ENCODE data around the gene CRB1. TPM values are rescaled to one million over a fixed set of nuclear protein-coding genes. Genes with fewer than 3 reads are reported as not detected.
"Not testable (repeated sequence)": the region's sequence is repeated elsewhere in the genome, so short reads cannot be mapped to it uniquely, and the experiment has no call there.

Gene CRB1
- total RNA-seq, 1 experiment from 2014 or later, result not detected

DNA sequence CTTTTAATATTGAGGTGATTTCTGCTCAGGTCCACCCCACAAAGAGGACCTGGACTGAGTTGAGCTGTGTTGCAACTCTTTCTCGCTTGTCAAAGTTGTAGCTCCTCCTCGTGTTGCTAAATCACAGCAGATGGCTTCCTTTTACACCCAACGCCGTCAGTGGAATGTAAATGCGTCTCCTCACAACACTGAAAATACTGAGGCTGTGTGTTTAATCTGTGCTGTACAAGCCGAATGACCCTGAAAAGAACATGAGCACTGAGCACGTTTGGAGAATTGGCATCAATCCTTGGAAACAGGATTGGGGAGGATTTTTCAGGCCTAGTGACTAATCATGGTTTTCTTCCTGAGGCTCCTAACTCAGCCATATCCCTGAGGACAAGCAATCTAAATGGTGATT, 196.0 kb downstream of the CRB1 start:
- no peak overlapping the region for H3K4me3 ChIP-seq (ENCODE audit: insufficient read depth, low read depth, low read length)
- no peak for DNase-seq
- no peaks in the 10 kb centered on the region for H3K27me3 ChIP-seq (ENCODE audit: control insufficient read depth, insufficient read depth, low read length)
- no peaks in the 10 kb centered on the region for H3K36me3 ChIP-seq (replicated peaks; ENCODE audit: control insufficient read depth, insufficient read depth, low read length)

DNA sequence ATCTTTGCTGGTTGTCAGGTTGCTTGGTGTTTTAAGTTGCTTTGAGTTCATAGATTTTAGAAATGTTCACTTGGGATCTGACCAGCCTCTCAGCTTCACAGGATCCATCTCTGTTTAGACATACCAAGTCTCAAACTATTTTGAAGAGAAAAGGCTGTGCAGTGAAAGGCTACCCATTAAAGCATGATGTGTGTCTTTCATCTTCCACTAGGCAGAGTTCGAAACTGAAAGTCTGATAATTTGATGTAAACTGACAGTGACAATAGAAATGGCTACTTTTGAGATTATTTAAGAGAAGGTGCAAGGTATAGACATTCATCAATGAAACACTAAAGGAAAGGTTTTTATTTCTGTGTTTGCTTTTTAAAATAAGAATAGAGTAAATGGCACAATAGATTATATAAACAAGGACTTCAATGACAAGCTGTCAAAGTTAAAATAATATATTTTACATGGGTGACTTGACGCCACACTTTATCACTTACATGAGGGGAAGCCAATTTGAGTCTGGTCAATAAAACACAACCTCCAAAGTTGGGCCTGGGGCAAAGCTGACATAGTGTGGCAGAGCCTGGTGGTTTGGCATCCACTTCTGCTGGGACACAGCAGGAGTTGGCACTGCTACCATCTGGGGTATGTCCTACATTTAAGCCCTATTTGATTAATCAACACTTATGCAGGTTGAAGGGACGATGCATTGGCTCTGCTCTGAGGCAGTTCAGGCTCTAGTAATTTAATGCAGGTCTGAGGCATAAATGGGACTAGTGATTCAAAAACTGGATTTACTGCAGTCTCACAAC, 197.7 kb downstream of the CRB1 start:
- no peak overlapping the region for H3K4me3 ChIP-seq (ENCODE audit: insufficient read depth, low read depth, low read length)
- DNase-seq, result no peak
- no peaks in the 10 kb centered on the region for H3K36me3 ChIP-seq (replicated peaks; ENCODE audit: control insufficient read depth, insufficient read depth, low read length)
- no peaks in the 10 kb centered on the region for H3K27me3 ChIP-seq (ENCODE audit: control insufficient read depth, insufficient read depth, low read length)

DNA sequence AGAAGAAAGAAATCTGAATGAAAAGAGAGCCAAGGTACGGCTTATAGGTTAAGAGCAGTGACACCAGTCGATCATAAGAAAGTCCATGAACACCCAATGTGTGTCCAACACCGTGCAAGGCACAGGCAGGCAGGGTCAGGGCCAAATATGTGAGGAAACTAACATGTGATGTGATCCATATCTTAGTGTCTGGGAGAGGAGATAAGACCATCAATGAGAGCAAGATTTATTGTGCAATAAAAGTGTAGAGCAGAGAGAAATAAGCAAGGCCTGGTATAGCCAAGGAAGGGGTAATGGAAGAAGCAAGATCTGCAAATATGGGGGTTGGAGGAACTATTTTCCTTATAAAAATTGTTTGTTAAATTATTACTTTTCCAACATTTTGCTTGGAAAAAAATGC, 198.8 kb downstream of the CRB1 start:
- DNase-seq, result no peak
- no peak overlapping the region for H3K4me3 ChIP-seq (ENCODE audit: insufficient read depth, low read depth, low read length)
- no peaks in the 10 kb centered on the region for H3K27me3 ChIP-seq (ENCODE audit: control insufficient read depth, insufficient read depth, low read length)
- H3K36me3 ChIP-seq (replicated peaks; ENCODE audit: control insufficient read depth, insufficient read depth, low read length), result no peaks in the 10 kb centered on the region

DNA sequence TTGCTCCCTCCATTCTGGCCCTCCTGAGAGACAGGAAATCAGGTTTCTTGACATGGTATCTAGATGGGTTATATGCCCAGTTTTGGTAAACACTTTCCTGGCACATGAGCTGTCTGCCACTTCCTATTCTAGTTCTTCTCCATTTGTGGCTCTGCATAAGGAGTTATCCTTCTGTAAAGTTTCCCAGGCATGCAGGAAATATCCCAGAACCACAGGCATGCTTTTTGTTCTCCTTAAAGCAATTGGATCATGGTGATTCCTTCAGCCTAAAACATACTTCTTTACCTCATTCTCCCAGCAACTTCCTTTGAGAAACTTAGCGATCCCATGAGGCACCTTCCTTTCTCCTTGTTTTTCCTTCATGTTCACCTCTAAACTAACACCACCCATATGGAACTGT, 199.8 kb downstream of the CRB1 start:
- Histone ChIP-seq H3K4me3 (ENCODE audit: insufficient read depth, low read depth, low read length) (no peak overlapping the region), H3K27me3 (ENCODE audit: control insufficient read depth, insufficient read depth, low read length) (no peaks in the 10 kb centered on the region), H3K36me3 (replicated peaks; ENCODE audit: control insufficient read depth, insufficient read depth, low read length) (no peaks in the 10 kb centered on the region)
- no peak for DNase-seq

DNA sequence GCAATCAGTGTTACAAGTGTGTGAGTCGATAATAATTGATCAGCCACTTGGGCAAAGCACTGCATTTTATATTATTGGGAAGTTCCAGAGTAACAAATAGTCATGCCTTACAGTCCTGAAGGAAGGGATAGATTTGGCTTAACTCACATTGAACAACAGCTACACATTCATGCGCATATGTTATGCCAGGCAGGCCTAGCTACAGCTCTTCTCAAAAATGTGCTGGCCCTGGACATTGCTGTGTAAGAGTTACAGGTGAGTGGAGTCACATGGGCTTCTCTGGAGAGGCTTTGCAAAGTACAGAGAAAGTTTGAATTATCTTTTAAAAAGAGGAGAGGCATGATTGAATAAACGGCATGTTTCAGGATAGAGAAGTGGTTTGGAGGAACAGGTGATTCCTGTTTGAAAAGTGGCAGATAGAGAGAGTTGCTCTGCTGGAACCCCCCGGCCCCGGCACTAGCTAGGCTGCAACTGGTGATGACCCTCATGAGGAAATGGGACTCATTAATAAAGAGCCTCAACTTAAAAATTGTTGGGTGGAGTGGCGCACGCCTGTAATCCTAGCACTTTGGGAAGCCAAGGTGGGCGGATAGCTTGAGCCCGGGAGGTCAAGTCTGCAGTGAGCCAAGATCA, 200.6 kb downstream of the CRB1 start:
- no peak for DNase-seq
- Histone ChIP-seq H3K4me3 (ENCODE audit: insufficient read depth, low read depth, low read length) (no peak overlapping the region), H3K36me3 (replicated peaks; ENCODE audit: control insufficient read depth, insufficient read depth, low read length) (no peaks in the 10 kb centered on the region), H3K27me3 (ENCODE audit: control insufficient read depth, insufficient read depth, low read length) (no peaks in the 10 kb centered on the region)

DNA sequence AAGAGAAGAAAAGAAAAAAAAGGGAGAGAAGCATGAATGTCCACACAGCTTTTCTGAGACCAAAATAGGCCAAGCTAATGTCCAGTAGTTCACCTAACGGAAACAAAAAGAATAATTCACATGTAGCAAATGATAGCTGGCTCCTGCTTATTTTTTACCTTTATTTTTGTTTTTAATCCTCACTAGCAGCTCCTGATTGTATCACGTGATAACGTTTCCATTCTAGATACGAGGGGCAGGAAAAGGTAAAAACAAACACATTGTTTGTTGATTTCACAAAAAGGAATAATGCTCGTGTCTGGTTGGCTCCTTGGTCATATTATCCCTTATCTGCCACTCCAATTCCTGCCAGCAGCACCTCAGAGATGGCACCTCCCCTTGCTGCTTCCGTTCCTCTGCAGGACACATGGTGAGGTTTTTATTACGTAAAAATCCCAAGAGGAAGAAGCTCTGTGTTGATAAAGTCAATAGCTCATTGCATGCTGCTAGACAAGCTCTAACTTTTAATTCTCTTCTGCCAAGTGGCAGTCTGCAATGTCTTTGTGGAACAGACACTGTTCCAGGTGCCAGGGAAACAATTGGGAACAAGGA, 201.7 kb downstream of the CRB1 start:
- no peak for DNase-seq
- no peaks in the 10 kb centered on the region for H3K36me3 ChIP-seq (replicated peaks; ENCODE audit: control insufficient read depth, insufficient read depth, low read length)
- H3K4me3 ChIP-seq (ENCODE audit: insufficient read depth, low read depth, low read length), result no peak overlapping the region
- no peaks in the 10 kb centered on the region for H3K27me3 ChIP-seq (ENCODE audit: control insufficient read depth, insufficient read depth, low read length)

DNA sequence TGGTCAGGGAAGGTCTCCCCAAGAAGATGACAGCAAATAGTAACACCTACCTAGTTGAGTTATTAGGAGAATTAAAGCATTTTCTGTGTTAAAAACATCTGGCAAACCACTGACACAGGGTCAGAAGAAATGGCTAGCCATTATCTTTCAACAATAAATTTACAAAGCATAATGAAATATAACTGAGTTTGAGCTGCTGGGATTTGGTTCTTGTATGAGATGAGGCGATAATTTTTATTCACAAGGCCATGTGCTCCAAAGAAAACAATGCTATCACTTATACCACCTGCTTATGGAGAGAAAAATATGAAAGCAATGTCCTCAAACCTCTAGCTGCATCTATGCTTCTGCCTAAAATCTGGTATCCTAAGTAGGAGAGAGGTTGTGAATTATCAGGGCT, 202.3 kb downstream of the CRB1 start:
- Histone ChIP-seq H3K36me3 (replicated peaks; ENCODE audit: control insufficient read depth, insufficient read depth, low read length) (no peaks in the 10 kb centered on the region), H3K4me3 (ENCODE audit: insufficient read depth, low read depth, low read length) (no peak overlapping the region), H3K27me3 (ENCODE audit: control insufficient read depth, insufficient read depth, low read length) (no peaks in the 10 kb centered on the region)
- DNase-seq, result no peak

DNA sequence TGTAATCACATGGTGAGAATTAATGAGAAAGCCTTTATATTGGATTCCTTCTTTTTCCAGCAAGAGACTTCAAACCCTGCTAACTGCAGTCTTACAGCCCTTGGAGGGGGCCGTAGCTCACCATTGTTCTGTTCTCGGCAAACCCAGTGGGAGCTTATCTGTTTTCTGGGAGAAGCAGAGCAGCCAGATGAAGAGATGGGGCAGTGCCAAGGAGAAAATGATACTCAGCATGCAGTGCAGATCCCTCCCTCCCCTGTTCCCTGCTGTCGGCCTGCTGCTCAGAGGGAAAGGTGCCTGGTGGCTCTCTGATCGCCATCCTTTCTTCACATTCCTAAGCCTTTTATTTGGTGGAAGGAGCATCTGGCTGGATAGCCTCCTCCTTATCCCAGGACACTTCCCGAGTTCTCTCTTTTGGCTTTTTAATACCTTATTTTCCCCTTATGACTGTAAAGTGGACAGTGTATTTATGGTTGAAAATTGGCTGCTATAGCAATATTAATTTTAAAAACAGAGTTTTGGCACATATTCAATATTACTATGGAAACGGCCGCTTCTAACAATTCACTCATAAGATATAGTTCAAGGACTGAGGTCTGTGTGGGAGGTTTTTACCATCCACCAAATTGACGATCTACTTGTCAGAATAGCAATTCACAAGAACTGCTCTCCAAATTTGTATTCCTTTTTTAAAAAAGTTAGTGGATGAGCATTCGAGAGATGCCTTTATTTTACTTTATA, 203.4 kb downstream of the CRB1 start:
- Histone ChIP-seq H3K27me3 (ENCODE audit: control insufficient read depth, insufficient read depth, low read length) (no peaks in the 10 kb centered on the region), H3K4me3 (ENCODE audit: insufficient read depth, low read depth, low read length) (no peak overlapping the region), H3K36me3 (replicated peaks; ENCODE audit: control insufficient read depth, insufficient read depth, low read length) (no peaks in the 10 kb centered on the region)
- DNase-seq, result peak; percentile 2

DNA sequence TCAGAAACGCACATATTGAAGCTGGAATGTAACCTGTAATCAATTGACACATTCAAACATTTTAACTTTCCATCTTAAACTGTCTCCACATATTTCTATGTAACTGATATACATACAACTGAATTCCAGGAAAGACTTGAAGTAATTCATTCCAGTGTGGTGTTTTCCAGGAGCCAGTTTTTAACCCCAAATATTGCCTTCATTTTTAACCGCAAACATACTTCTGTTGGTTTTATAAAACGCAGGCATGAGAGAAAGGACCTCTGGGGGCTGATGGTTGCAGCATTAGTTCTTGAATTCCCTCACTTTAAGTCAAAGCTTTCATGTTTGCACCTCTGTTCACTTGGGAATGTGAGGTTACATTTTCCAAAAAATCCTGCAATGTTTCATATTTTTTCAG, 204.1 kb downstream of the CRB1 start:
- no peak for DNase-seq
- H3K36me3 ChIP-seq (replicated peaks; ENCODE audit: control insufficient read depth, insufficient read depth, low read length), result no peaks in the 10 kb centered on the region
- no peaks in the 10 kb centered on the region for H3K27me3 ChIP-seq (ENCODE audit: control insufficient read depth, insufficient read depth, low read length)
- no peak overlapping the region for H3K4me3 ChIP-seq (ENCODE audit: insufficient read depth, low read depth, low read length)

DNA sequence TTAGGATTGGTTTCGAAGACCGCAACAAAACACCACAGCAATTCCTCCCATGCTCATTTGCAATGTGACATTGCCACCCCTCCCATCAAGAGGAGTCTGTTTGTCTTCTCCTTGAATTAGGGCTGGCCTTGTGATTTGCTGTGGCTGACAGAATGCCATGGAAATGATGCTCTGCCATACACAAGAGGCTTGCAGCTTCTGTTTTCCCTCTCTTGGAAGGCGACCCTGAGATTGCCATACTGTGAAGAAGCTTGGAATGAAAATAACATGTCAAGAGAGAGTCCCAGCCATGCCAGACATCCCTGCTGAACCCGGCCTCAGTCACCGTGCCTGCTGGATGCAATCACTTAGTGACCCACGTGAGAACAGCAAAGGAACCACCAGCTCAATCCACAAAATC, 212.4 kb downstream of the CRB1 start:
- H3K27me3 ChIP-seq (ENCODE audit: control insufficient read depth, insufficient read depth, low read length), result no peaks in the 10 kb centered on the region
- DNase-seq, result no peak
- H3K4me3 ChIP-seq (ENCODE audit: insufficient read depth, low read depth, low read length), result no peak overlapping the region

DNA sequence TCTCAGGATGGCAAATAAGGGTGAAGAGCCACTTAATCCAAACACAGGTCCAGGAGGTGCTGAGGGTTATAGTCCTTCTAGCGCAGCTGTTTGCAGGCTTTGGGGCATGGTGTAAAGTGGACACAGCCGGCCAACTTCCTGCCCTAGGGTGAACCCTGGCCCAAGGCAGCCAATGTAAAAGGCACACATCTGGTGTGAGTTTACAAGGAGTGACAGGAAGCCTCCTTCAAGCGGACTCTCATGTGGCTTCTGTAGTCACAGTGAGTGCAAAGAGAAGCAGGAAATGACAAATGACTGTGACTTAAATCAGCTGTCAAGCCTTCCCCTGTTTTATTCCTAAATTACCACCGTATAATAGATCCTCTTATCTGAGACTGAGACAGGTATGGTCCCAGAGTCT, 213.0 kb downstream of the CRB1 start:
- no peak for DNase-seq
- Histone ChIP-seq H3K27me3 (ENCODE audit: control insufficient read depth, insufficient read depth, low read length) (no peaks in the 10 kb centered on the region), H3K36me3 (replicated peaks; ENCODE audit: control insufficient read depth, insufficient read depth, low read length) (no peaks in the 10 kb centered on the region)

More for the DNA sequence above, 212.4 kb downstream of the CRB1 start:
- H3K36me3 ChIP-seq (replicated peaks; ENCODE audit: control insufficient read depth, insufficient read depth, low read length), result no peaks in the 10 kb centered on the region

DNA sequence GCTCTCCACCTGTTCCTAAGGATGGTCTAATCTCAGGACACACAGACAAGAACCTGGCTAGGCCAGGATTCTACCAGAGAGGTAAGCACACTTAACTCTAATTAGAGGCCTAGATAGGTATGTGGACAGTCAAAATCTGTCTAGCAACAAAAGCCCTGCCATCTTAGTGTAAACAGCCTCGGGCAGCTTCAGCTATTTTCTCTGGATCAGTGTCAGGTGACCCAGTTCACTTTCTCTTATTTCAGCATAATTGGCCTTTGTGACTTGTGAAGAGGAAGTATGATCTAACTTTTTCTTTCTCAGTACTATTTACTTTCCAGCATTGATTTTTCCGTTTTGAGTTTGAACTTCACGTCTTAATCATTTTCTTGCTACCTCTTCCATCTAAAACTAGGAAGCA, 217.7 kb downstream of the CRB1 start:
- no peaks in the 10 kb centered on the region for H3K27me3 ChIP-seq (ENCODE audit: control insufficient read depth, insufficient read depth, low read length)
- no peak for DNase-seq
- no peaks in the 10 kb centered on the region for H3K36me3 ChIP-seq (replicated peaks; ENCODE audit: control insufficient read depth, insufficient read depth, low read length)
- H3K4me3 ChIP-seq (ENCODE audit: insufficient read depth, low read depth, low read length), result no peak overlapping the region

More for the DNA sequence above, 213.0 kb downstream of the CRB1 start:
- H3K4me3 ChIP-seq (ENCODE audit: insufficient read depth, low read depth, low read length), result no peak overlapping the region

DNA sequence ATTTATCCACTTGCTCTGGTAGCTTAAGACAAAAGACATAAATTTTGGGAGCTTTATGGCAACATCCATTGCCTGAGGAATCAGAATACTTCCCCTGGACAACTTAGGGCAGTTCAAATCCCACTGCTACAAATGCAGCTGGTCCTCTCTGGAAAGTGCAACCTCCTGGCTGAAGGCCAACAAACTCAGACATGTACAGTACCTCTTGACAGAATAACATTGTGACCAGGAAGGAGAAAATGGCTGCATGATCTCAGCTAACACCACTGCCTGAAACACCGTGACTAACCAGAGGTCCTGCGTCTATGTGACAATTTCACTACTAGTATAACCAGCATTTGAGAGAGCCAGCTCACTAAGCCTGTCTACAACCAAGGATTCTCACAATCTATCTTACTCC, 218.9 kb downstream of the CRB1 start:
- no peaks in the 10 kb centered on the region for H3K36me3 ChIP-seq (replicated peaks; ENCODE audit: control insufficient read depth, insufficient read depth, low read length)
- no peak for DNase-seq
- H3K4me3 ChIP-seq (ENCODE audit: insufficient read depth, low read depth, low read length), result no peak overlapping the region

DNA sequence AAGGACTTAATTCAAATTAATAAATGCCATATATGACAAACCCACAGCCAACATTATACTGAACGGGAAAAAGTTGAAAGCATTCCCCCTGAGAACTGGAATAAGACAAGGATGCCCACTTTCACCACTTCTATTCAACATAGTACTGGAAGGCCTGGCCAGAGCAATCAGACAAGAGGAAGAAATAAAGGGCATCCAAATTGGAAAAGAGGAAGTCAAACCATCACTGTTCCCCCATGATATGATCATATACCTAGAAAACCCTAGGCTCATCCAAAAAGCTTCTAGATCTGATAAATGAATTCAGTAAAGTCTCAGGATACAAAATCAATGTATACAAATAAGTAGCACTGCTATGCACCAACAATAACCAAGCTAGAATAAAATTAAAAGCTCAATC, 223.5 kb downstream of the CRB1 start:
- H3K4me3 ChIP-seq (ENCODE audit: insufficient read depth, low read depth, low read length); H3K27me3 ChIP-seq (ENCODE audit: control insufficient read depth, insufficient read depth, low read length); DNase-seq; H3K36me3 ChIP-seq (replicated peaks; ENCODE audit: control insufficient read depth, insufficient read depth, low read length): not testable (repeated sequence)

More for the DNA sequence above, 218.9 kb downstream of the CRB1 start:
- no peaks in the 10 kb centered on the region for H3K27me3 ChIP-seq (ENCODE audit: control insufficient read depth, insufficient read depth, low read length)

DNA sequence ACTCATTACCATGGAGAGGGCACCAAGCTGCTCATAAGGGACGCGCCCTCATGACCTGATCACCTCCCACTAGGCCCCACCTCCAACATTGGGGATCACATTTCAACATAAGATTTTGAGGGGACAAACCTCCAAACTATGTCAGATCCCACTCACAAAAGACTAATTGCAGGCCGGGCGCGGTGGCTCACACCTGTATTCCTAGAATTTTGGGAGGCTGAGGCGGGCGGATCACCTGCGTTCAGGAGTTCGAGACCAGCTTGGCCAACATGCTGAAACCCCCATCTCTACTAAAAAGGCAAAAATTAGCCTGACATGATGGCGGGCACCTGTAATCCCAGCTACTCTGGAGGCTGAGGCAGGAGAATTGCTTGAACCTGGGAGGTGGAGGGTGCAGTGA, 228.7 kb downstream of the CRB1 start:
- no peaks in the 10 kb centered on the region for H3K27me3 ChIP-seq (ENCODE audit: control insufficient read depth, insufficient read depth, low read length)
- DNase-seq, result no peak
- H3K4me3 ChIP-seq (ENCODE audit: insufficient read depth, low read depth, low read length), result no peak overlapping the region
- H3K36me3 ChIP-seq (replicated peaks; ENCODE audit: control insufficient read depth, insufficient read depth, low read length), result no peaks in the 10 kb centered on the region
